Large intestine (tissue), 3 donors: ENCODE data around the gene ACVR1B. TPM values are rescaled to one million over a fixed set of nuclear protein-coding genes. Genes with fewer than 3 reads are reported as not detected.

Source experiments
- DNase-seq, 2 donors: peaks; one replicate each; pipeline versions ENCODE4 v3.0.0 to v3.0.0-alpha.2; 2013
- H3K27ac ChIP-seq: one replicate; pipeline ENCODE4 v1.5.1; 2013; ENCODE audit warnings: low read length
- H3K27me3 ChIP-seq: 2 replicates; pipeline ENCODE4 v1.6.1; 2013; ENCODE audit warnings: low read length; ENCODE audit not compliant: control insufficient read depth, insufficient read depth
- H3K36me3 ChIP-seq: 2 replicates; pipeline ENCODE4 v1.6.1; 2013; ENCODE audit warnings: low read length; ENCODE audit not compliant: control insufficient read depth, insufficient read depth
- H3K4me1 ChIP-seq: one replicate; pipeline ENCODE4 v1.6.1; 2013; ENCODE audit warnings: low read length; ENCODE audit not compliant: control insufficient read depth, insufficient read depth
- H3K4me3 ChIP-seq: one replicate; pipeline ENCODE4 v1.5.1; 2013; ENCODE audit warnings: low read length
- H3K9me3 ChIP-seq: one replicate; pipeline ENCODE4 v1.6.1; 2013; ENCODE audit warnings: mild to moderate bottlenecking, low read depth, low read length, moderate library complexity; ENCODE audit not compliant: control insufficient read depth
- WGBS: methylation state at CpG from one replicate; pipeline ENCODE4 v1.1.5; 2013; ENCODE audit warnings: low lambda C conversion rate; ENCODE audit not compliant: insufficient coverage; 5-methylcytosine and 5-hydroxymethylcytosine counted together
- polyA plus RNA-seq: library from polyadenylated mRNA; unstranded; fragments of 120-200 nt; gene quantifications from one replicate; pipeline ENCODE4 v1.2.1, GENCODE V29; 2013

The ACVR1B gene
- polyA plus RNA-seq, 1 donor, result 60.3 TPM

DNA sequence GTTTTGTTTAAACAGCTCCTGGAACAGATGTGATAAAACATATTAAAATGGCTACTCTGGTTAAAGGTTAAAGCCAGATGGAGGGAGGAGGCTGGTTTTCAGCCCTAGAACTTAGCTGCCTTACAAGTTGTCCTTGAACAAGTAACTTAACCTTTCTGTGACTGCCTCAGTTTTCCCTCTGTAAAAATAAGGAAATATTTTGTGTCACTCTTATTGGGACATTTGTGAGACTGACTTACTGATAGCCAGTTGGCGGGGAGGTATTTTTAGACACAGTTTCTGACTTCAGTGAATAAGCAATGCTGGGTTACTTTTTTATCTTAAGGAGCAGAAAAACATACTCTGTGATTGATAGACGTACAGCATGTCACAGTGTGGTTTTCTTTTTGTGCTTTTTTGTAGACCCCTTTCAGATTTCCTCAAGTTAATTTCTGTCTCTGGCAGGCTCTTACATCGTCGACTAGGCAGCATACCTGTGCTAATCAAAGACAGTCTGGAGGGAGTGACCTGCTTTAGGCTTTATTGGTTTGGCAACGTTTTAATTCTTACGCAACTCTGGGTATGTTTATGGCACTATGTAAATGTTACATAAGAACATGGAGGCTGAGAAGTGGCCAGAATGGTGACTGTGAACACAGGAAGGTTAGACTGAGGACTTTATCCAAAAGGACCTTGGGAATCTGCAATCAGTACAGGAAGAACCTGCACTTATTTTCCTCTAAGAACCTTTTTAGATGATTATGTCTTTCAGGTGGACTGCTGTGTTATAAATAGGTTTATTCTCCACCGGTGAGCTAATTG is 3.3 kb downstream of the ACVR1B start:
- peaks cover 39% of the 10 kb centered on the region for H3K4me1 ChIP-seq
- no CpG with 5 or more reads among the region's 7 CpGs for WGBS
- no peaks in the 10 kb centered on the region for H3K9me3 ChIP-seq
- peak; percentile 81 to 90 for DNase-seq
- H3K27ac ChIP-seq, result peak overlapping the region; percentile 84
- H3K36me3 ChIP-seq, result peaks cover 4% of the 10 kb centered on the region
- H3K27me3 ChIP-seq, result peaks cover 3% of the 10 kb centered on the region
- peak overlapping the region; percentile 96 for H3K4me3 ChIP-seq

DNA sequence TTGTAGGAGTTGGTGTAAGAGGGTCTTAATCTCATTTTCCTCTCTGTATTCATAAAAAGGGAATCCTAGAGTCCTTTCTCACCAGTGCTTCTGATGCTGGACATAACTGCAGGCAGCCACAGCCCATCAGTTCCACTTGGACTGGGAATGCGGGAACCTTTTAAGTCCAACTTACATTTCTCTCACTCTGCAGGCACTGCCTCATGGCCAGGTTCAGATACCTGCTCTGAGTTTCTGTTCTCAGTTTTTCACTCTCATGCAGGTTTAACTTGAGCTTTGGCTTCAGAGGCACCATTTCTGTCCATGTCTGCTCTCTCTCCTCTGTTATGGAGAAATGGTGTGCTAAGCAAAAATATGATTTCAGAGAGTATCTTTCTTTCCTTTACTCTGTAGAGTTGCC is 4.2 kb downstream of the ACVR1B start:
- Histone ChIP-seq H3K9me3 (no peaks in the 10 kb centered on the region), H3K4me3 (no peak overlapping the region), H3K36me3 (peaks cover 6% of the 10 kb centered on the region), H3K27me3 (no peaks in the 10 kb centered on the region), H3K4me1 (peaks cover 48% of the 10 kb centered on the region), H3K27ac (peak overlapping the region; percentile 84)
- DNase-seq, result no peak
- WGBS, result no CpG with 5 or more reads among the region's 1 CpG

DNA sequence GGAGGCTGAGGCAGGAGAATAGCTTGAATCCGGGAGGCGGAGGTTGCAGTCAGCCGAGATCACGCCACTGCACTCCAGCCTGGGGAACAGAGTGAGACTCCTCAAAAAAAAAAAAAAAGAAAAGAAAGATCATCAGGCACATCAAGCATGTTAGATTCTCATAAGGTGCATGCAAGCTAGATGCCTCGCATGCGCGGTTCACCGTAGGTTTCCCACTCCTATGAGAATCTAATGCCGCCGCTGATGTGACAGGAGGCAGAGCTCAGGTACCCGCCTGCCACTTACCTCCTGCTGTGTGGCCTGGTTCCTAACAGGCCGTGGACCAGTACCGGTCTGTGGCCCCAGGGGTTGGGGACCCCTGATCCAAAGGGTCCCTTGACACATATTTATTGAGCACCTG is 7.0 kb downstream of the ACVR1B start:
- Histone ChIP-seq H3K27ac (peak overlapping the region; percentile 81), H3K27me3 (no peaks in the 10 kb centered on the region), H3K4me1 (peaks cover 72% of the 10 kb centered on the region), H3K36me3 (peaks cover 6% of the 10 kb centered on the region), H3K4me3 (no peak overlapping the region), H3K9me3 (no peaks in the 10 kb centered on the region)
- DNase-seq, result no peak
- no CpG with 5 or more reads among the region's 13 CpGs for WGBS

DNA sequence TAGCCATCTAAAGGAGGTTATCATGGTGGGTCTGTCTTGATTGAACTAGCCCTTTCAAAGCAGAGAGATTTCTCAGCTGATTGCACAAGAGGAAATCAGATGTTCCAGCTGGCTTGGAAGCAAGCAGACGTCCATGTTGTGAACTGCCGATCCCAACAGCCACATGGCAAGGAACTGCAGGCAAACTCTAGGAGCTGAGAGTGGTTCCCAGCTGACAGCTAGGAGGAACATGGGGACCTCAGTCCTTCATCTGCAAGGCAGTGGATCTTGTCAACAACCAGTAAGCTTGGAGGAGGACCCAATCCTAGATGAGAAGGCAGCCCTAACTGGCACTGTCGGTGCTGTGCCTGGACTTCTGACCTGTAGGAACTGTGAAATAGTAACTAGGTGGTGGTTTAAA is 7.7 kb downstream of the ACVR1B start:
- Histone ChIP-seq H3K4me3 (no peak overlapping the region), H3K27ac (peak overlapping the region; percentile 81), H3K36me3 (peaks cover 6% of the 10 kb centered on the region), H3K4me1 (peaks cover 69% of the 10 kb centered on the region), H3K9me3 (no peaks in the 10 kb centered on the region), H3K27me3 (no peaks in the 10 kb centered on the region)
- WGBS, result 0% methylated on average over 1 of the region's 3 CpGs
- peak in 1 of 2 donors; percentile 65 for DNase-seq

DNA sequence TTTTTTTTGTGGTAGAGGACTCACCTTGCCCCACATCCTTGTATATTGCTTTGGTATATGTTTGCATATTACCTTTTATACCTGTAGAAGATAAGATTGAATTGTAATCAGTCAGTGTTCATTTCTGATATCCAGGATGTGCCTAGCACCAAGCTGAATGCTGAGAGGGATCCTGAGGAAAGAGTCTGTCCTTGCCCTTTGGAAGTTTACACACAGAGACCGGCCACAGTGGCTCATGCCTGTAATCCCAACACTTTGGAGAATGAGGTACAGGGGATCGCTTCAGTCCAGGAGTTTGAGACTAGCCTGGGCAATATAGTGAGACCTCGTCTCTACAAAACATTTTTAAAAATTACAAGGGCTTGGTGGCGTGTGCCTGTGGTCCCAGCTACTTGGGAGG is 8.4 kb downstream of the ACVR1B start:
- peaks cover 6% of the 10 kb centered on the region for H3K36me3 ChIP-seq
- H3K27me3 ChIP-seq, result no peaks in the 10 kb centered on the region
- no CpG with 5 or more reads among the region's 4 CpGs for WGBS
- H3K27ac ChIP-seq, result peak overlapping the region; percentile 81
- DNase-seq, result no peak
- peaks cover 69% of the 10 kb centered on the region for H3K4me1 ChIP-seq
- no peak overlapping the region for H3K4me3 ChIP-seq
- no peaks in the 10 kb centered on the region for H3K9me3 ChIP-seq

DNA sequence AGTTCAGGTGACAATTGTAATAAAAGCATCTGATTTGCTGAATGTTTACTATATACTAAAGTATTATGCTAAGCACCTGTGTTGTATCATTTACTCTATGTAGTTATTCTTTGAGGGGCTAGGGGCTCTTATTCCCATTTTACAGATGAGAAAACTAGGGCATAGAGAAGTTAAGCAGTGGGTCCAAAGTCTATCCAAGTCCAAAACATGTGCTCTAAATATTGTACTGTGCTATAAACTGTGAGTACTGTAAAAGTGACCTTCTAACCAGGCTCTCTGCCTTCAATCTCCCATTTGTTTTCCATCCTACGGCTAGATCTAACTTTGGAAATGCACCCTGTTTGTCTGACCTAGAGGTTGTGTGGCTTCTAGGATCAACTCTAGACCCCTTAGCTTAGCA is 9.0 kb downstream of the ACVR1B start:
- peak in 1 of 2 donors; percentile 42 for DNase-seq
- H3K9me3 ChIP-seq, result no peaks in the 10 kb centered on the region
- peaks cover 8% of the 10 kb centered on the region for H3K36me3 ChIP-seq
- peaks cover 66% of the 10 kb centered on the region for H3K4me1 ChIP-seq
- peak overlapping the region; percentile 81 for H3K27ac ChIP-seq
- no peak overlapping the region for H3K4me3 ChIP-seq
- H3K27me3 ChIP-seq, result no peaks in the 10 kb centered on the region
- WGBS, result no CpG with 5 or more reads among the region's 1 CpG

DNA sequence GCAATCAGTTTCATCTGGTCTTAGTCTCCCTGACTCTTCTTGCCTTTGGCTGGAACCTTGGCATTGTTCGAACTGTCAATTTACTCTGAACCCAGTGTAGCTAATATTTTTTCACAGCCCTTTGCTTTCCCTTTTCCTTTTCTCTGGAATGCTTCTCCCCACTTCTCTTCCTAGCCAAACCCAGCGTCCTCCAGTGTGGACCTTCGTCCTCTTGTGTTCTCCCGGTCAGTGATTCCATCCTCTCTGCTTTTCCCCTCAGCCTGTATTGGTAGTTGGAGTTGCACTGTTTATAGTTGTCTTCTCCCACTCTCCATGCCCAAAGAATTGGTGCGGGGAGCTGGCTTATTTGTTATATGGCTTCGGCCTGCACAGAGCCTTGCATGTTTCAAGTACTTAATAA is 9.4 kb downstream of the ACVR1B start:
- Histone ChIP-seq H3K27ac (peak overlapping the region; percentile 81), H3K27me3 (no peaks in the 10 kb centered on the region), H3K36me3 (peaks cover 9% of the 10 kb centered on the region), H3K9me3 (no peaks in the 10 kb centered on the region), H3K4me1 (peaks cover 62% of the 10 kb centered on the region), H3K4me3 (no peak overlapping the region)
- 83% methylated on average over 1 of the region's 6 CpGs for WGBS
- no peak for DNase-seq

DNA sequence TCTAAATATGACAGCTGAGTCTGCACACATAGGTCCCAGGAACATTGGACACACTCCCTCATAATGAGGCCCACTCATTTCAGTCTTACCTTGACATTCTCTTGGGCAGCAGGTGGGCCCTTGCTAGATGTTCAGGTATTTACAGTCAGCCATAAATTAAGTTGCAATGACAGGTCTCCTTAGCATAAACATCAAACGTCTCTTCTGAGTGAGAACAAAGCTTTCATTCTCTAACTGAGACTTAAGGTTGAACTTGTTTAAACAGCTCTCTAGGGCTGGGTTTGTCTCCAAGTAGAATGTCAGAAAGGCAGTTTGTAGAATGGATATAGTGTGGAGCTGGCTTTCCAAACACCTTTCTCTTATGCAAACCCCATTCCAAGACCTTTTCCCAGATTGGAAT is 10.3 kb downstream of the ACVR1B start:
- no CpG with 5 or more reads among the region's 1 CpG for WGBS
- Histone ChIP-seq H3K27ac (peak overlapping the region; percentile 81), H3K4me3 (peak overlapping the region; percentile 0), H3K27me3 (no peaks in the 10 kb centered on the region), H3K4me1 (peaks cover 53% of the 10 kb centered on the region), H3K9me3 (no peaks in the 10 kb centered on the region), H3K36me3 (peaks cover 5% of the 10 kb centered on the region)
- peak; percentile 89 to 95 for DNase-seq

DNA sequence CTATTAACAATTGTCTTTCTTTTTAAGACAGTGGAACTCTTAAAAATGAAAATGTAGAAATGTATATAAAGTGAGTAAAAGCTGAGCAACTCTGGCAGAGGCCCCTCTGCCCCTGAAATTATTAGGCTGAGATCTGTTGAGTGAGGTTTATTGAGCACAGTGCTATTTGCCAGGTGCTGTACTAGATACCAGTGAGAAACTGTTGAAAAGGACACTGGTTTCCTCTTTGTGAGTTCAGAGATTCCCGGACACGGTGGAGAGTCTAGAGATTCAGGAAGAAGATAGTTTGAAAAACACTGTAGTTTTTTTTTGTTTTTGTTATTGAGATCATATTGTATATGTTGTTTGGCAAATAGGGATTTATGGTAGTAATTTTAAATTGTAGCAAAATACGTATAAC is 11.2 kb downstream of the ACVR1B start:
- peak in 1 of 2 donors; percentile 38 for DNase-seq
- Histone ChIP-seq H3K36me3 (peaks cover 5% of the 10 kb centered on the region), H3K4me1 (peaks cover 56% of the 10 kb centered on the region), H3K4me3 (no peak overlapping the region), H3K27me3 (no peaks in the 10 kb centered on the region), H3K9me3 (no peaks in the 10 kb centered on the region), H3K27ac (peak overlapping the region; percentile 81)
- WGBS, result no CpG with 5 or more reads among the region's 3 CpGs

DNA sequence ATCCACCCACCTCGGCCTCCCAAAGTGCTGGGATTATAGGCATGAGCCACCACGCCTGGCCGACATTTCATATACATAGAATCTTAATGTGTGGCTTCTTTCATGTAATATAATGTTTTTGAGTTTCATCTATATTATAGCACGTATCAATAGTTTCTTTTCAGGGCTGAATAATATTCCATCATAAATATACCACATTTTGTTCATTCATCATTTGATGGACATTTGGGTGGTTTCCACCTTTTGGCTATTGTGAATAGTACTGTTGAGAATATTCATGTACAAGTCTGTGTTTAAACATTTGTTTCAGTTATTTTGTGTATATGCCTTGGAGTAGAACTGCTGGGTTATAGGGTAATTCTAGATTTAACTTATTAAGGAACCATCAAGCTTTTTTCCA is 12.0 kb downstream of the ACVR1B start:
- Histone ChIP-seq H3K4me3 (no peak overlapping the region), H3K27ac (peak overlapping the region; percentile 81), H3K36me3 (peaks cover 5% of the 10 kb centered on the region), H3K4me1 (peaks cover 57% of the 10 kb centered on the region), H3K27me3 (no peaks in the 10 kb centered on the region), H3K9me3 (no peaks in the 10 kb centered on the region)
- DNase-seq, result no peak
- WGBS, result 100% methylated on average over 1 of the region's 4 CpGs

DNA sequence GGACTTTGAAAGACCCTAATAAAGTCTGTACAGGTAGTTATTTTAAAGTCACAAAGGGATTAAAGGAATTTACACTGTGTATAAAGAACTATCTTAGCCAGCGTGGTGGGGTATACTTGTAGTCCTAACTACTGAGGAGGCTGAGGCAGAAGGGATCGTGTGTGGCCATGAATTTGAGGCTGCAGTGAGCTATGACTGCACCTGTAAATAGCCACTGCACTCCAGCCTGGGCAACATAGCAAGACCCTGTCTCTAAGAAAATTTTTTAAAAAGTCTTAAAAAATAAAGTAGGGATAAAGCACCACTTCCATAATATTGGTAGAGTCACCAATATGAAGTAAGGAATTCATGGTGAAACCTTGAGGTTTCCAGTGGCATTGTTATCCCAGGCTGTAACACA is 18.1 kb downstream of the ACVR1B start:
- no CpG with 5 or more reads among the region's 2 CpGs for WGBS
- DNase-seq, result no peak
- peaks cover 65% of the 10 kb centered on the region for H3K4me1 ChIP-seq
- H3K27me3 ChIP-seq, result no peaks in the 10 kb centered on the region
- no peaks in the 10 kb centered on the region for H3K9me3 ChIP-seq
- H3K36me3 ChIP-seq, result peaks cover 3% of the 10 kb centered on the region
- H3K27ac ChIP-seq, result no peak overlapping the region
- H3K4me3 ChIP-seq, result no peak overlapping the region
